PC-9 (cell line): ENCODE results near the gene PTPDC1. TPM values are rescaled to one million over a fixed set of nuclear protein-coding genes. Genes with fewer than 3 reads are reported as not detected.

ENCODE experiments used
- BruUV-seq: library from RNA; stranded (reverse); fragments of 400-500 nt; replicated peaks from 2 replicates; lab custom pipeline; 2021; lab: Mats Ljungman, UMichigan
- CTCF ChIA-PET: fragments of 300-600 bp; sonication (Branson Sonifier 250); formaldehyde crosslinking; loops from one replicate; lab custom pipeline; 2022; ENCODE audit warnings: antibody characterized with exemption; lab: Charles Lee
- POLR2A ChIA-PET: fragments of 300-600 bp; sonication (Branson Sonifier 250); formaldehyde crosslinking; loops from one replicate; lab custom pipeline; 2022; ENCODE audit warnings: antibody characterized with exemption; ENCODE audit not compliant: unreplicated experiment; lab: Charles Lee
- DNase-seq, 2 experiments: peaks; one replicate each; pipeline versions ENCODE4 v3.0.0 to v3.0.0-alpha.2; 2015 to 2022; ENCODE audit warnings: mixed read lengths in 1 of 2
- H2AFZ ChIP-seq: fragments of 200-600 bp; sonication (generic); 2 replicates; pipeline ENCODE4 v1.8.1; 2017; ENCODE audit warnings: antibody characterized with exemption
- H3F3A ChIP-seq: fragments of 200-600 bp; sonication (generic); 2 replicates; pipeline ENCODE4 v1.8.1; 2017; ENCODE audit warnings: antibody characterized with exemption, mild to moderate bottlenecking, low read depth; ENCODE audit not compliant: insufficient read depth
- H3K27ac ChIP-seq: fragments of 200-600 bp; sonication (generic); 2 replicates; pipeline ENCODE4 v1.6.1; 2016; ENCODE audit warnings: mixed run types
- H3K27me3 ChIP-seq: fragments of 200-600 bp; sonication (generic); 2 replicates; pipeline ENCODE4 v1.6.1; 2016; ENCODE audit warnings: low read depth, mixed run types; ENCODE audit not compliant: insufficient read depth
- H3K36me3 ChIP-seq: fragments of 200-600 bp; sonication (generic); 2 replicates; pipeline ENCODE4 v1.6.1; 2016; ENCODE audit warnings: low read depth, mixed run types
- H3K4me1 ChIP-seq: fragments of 200-600 bp; sonication (generic); replicated peaks from 2 replicates; pipeline ENCODE4 v1.6.1; 2016; ENCODE audit warnings: mixed run types; ENCODE audit not compliant: insufficient read depth
- H3K4me2 ChIP-seq: fragments of 200-600 bp; sonication (generic); 2 replicates; pipeline ENCODE4 v1.6.1; 2017; ENCODE audit warnings: mixed run types
- H3K4me3 ChIP-seq: fragments of 200-600 bp; sonication (generic); 2 replicates; pipeline ENCODE4 v1.6.1; 2016; ENCODE audit warnings: mixed run types
- H3K79me2 ChIP-seq: fragments of 200-600 bp; sonication (generic); 2 replicates; pipeline ENCODE4 v1.6.1; 2017; ENCODE audit warnings: low read depth, mixed run types
- H3K9me2 ChIP-seq: fragments of 200-600 bp; sonication (generic); 2 replicates; pipeline ENCODE4 v1.8.1; 2017; ENCODE audit warnings: mild to moderate bottlenecking; ENCODE audit not compliant: insufficient read depth
- H3K9me3 ChIP-seq: fragments of 200-600 bp; sonication (generic); 2 replicates; pipeline ENCODE4 v1.8.1; 2016; ENCODE audit warnings: low read depth; ENCODE audit not compliant: insufficient read depth
- H4K20me1 ChIP-seq: fragments of 200-600 bp; sonication (generic); 2 replicates; pipeline ENCODE4 v1.8.1; 2017; ENCODE audit not compliant: insufficient read depth
- EZH2 ChIP-seq: fragments of 200-600 bp; sonication (generic); IDR thresholded peaks from 2 replicates; pipeline ENCODE4 v1.8.0; 2017; ENCODE audit warnings: antibody characterized with exemption, low read depth
- intact Hi-C: fragments of 100-400 bp; cut with micrococcal nuclease; formaldehyde crosslinking; loops from one replicate; pipeline ENCODE4 v1.10.0; 2022; ENCODE audit not compliant: unreplicated experiment
- total RNA-seq: library from RNA; stranded (reverse); gene quantifications from 2 replicates; pipeline ENCODE4 v1.2.3, GENCODE V29; 2021
- TF ChIP-seq, protein P1 (sequence below): fragments of 200-600 bp; sonication (generic); conservative IDR thresholded peaks from 2 replicates; pipeline ENCODE4 v1.6.1; 2017; ENCODE audit warnings: mixed run types, antibody characterized with exemption, mild to moderate bottlenecking, moderate library complexity

PTPDC1 gene
- total RNA-seq, 1 experiment from 2014 or later = 7.4 TPM

- no peaks in the 10 kb centered on the region for H3F3A ChIP-seq
- no peaks in the 10 kb centered on the region for H4K20me1 ChIP-seq
- no TSS peak for BruUV-seq
- no peaks in the 10 kb centered on the region for H3K36me3 ChIP-seq
- no peaks in the 10 kb centered on the region; the same call in 1 of the 2 replicates for H3K9me2 ChIP-seq
- POLR2A ChIA-PET = interaction anchor here (0.7 kb wide), 1 partner anchor 46 kb away, joined by 5 read pairs; no protein-coding TSS in a partner anchor
- no peak for DNase-seq
- no peak overlapping the region for H2AFZ ChIP-seq
- no peaks in the 10 kb centered on the region for H3K9me3 ChIP-seq
- no peak overlapping the region for H3K4me3 ChIP-seq
- H3K27me3 ChIP-seq = no peaks in the 10 kb centered on the region
- H3K79me2 ChIP-seq = no peaks in the 10 kb centered on the region
- H3K27ac ChIP-seq = no peak overlapping the region
- H3K4me2 ChIP-seq = no peak overlapping the region
- no peaks in the 10 kb centered on the region for H3K4me1 ChIP-seq
- intact Hi-C loops = no loop called here
- TF ChIP-seq, protein P1, sequence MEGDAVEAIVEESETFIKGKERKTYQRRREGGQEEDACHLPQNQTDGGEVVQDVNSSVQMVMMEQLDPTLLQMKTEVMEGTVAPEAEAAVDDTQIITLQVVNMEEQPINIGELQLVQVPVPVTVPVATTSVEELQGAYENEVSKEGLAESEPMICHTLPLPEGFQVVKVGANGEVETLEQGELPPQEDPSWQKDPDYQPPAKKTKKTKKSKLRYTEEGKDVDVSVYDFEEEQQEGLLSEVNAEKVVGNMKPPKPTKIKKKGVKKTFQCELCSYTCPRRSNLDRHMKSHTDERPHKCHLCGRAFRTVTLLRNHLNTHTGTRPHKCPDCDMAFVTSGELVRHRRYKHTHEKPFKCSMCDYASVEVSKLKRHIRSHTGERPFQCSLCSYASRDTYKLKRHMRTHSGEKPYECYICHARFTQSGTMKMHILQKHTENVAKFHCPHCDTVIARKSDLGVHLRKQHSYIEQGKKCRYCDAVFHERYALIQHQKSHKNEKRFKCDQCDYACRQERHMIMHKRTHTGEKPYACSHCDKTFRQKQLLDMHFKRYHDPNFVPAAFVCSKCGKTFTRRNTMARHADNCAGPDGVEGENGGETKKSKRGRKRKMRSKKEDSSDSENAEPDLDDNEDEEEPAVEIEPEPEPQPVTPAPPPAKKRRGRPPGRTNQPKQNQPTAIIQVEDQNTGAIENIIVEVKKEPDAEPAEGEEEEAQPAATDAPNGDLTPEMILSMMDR = no peak
- TF ChIP-seq EZH2 = no peak
- CTCF ChIA-PET = no interaction called here
Observed at GRCh38 chr9:94120854-94121376, 36.7 kb downstream of the PTPDC1 start.

DNA sequence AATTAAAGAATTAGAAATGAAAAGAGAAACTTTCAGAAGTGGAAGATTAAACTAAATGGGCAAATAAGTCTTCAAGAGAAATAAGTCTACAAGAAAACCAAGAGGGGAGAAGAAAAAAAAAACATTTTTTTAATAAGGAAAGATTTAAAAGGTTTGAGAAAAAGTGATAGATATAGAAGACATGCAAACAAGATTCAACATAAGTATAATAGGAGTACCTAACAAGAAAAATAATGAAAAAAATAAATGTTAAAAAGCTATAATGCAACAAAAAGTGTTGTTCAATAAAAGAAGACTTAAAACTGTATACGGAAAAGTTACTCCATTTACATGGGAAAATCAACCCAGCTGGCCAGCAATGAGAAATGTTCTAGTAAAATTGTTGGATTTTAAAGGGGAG is 42.6 kb downstream of the PTPDC1 start:
- Histone ChIP-seq H4K20me1 (no peaks in the 10 kb centered on the region), H3K4me2 (no peak overlapping the region), H3K27ac (no peak overlapping the region), H3K4me3 (no peak overlapping the region), H3K27me3 (0 out of 2 replicates have a peak, but pooled peaks cover 3% of the 10 kb centered on the region), H3K36me3 (no peaks in the 10 kb centered on the region), H3K79me2 (no peaks in the 10 kb centered on the region), H3F3A (no peaks in the 10 kb centered on the region), H3K9me2 (no peaks in the 10 kb centered on the region; the same call in 1 of the 2 replicates), H3K9me3 (no peaks in the 10 kb centered on the region; the same call in 1 of the 2 replicates), H3K4me1 (no peaks in the 10 kb centered on the region), H2AFZ (no peak overlapping the region)
- no peak for TF ChIP-seq EZH2
- TF ChIP-seq, protein P1 = no peak
- intact Hi-C loops = no loop called here
- CTCF ChIA-PET = no interaction called here
- BruUV-seq = no TSS peak
- DNase-seq = no peak
- POLR2A ChIA-PET = no interaction called here

- no peaks in the 10 kb centered on the region for H3K79me2 ChIP-seq
- H3K9me2 ChIP-seq = no peaks in the 10 kb centered on the region; the same call in 1 of the 2 replicates
- ChIA-PET CTCF (no interaction called here), POLR2A (no interaction called here)
- no peaks in the 10 kb centered on the region for H4K20me1 ChIP-seq
- no peaks in the 10 kb centered on the region for H3K4me1 ChIP-seq
- H3K27me3 ChIP-seq = 0 out of 2 replicates have a peak, but pooled peaks cover 3% of the 10 kb centered on the region
- H3K4me2 ChIP-seq = no peak overlapping the region
- intact Hi-C loops = no loop called here
- no TSS peak for BruUV-seq
- H3K36me3 ChIP-seq = no peaks in the 10 kb centered on the region
- H2AFZ ChIP-seq = no peak overlapping the region
- no peak overlapping the region for H3K4me3 ChIP-seq
- no peaks in the 10 kb centered on the region; the same call in 1 of the 2 replicates for H3K9me3 ChIP-seq
- no peak overlapping the region for H3K27ac ChIP-seq
- DNase-seq = no peak
- TF ChIP-seq, protein P1 = no peak
- no peak for TF ChIP-seq EZH2
- H3F3A ChIP-seq = no peaks in the 10 kb centered on the region
Observed at GRCh38 chr9:94127806-94128205, 43.5 kb downstream of the PTPDC1 start.
